Left lung (tissue), 10 donors: ENCODE measurements around the gene CUEDC1. TPM values are rescaled to one million over a fixed set of nuclear protein-coding genes. Genes with fewer than 3 reads are reported as not detected.
A peak's percentile ranks its signal among the peaks of the same experiment; 100 is the strongest.

Experiments used
- ATAC-seq: fragments of 200-7000 bp; cut with Tn5 transposase; one replicate; pipeline ENCODE4 v1.9.1; 2020; ENCODE audit warnings: moderate library complexity
- DNase-seq, 4 donors: peaks; one replicate each; pipeline ENCODE4 v3.0.0-alpha.2; 2013 to 2020
- H3K27ac ChIP-seq, 2 donors: fragments of 200-600 bp; sonication (generic) in 1 of 2; one replicate each; pipeline versions ENCODE4 v1.5.0 to v1.8.0; 2020 to 2021
- H3K27me3 ChIP-seq, 2 donors: fragments of 200-600 bp; sonication (generic) in 1 of 2; one replicate each; pipeline versions ENCODE4 v1.5.0 to v1.8.0; 2020 to 2021
- H3K36me3 ChIP-seq, 2 donors: fragments of 200-600 bp; sonication (generic) in 1 of 2; one replicate each; pipeline versions ENCODE4 v1.5.0 to v1.8.0; 2020 to 2021
- H3K4me1 ChIP-seq, 2 donors: fragments of 200-600 bp; one replicate each; pipeline ENCODE4 v1.8.0; 2021
- H3K4me3 ChIP-seq, 2 donors: fragments of 200-600 bp; sonication (generic) in 1 of 2; one replicate each; pipeline versions ENCODE4 v1.5.0 to v1.8.0; 2020 to 2021; ENCODE audit warnings: mild to moderate bottlenecking in 1 of 2
- H3K9me3 ChIP-seq, 2 donors: fragments of 200-600 bp; sonication (generic) in 1 of 2; one replicate each; pipeline versions ENCODE4 v1.5.0 to v1.8.0; 2020 to 2021
- CTCF ChIP-seq, 2 donors: fragments of 200-600 bp; sonication (generic) in 1 of 2; IDR thresholded peaks; one replicate each; pipeline versions ENCODE4 v1.5.0 to v1.8.0; 2021; ENCODE audit warnings: antibody characterized with exemption in 2 of 2
- intact Hi-C, 2 donors: fragments of 100-400 bp; cut with DNase I; formaldehyde crosslinking; loops; one replicate each; pipeline versions ENCODE4 v1.11.2 to v1.14.2; 2022
- polyA plus RNA-seq, 6 donors: library from polyadenylated mRNA; unstranded; fragments of 120-200 nt; gene quantifications; one replicate each; pipeline ENCODE4 v1.2.1, GENCODE V29; 2013; ENCODE audit not compliant: insufficient read length in 6 of 6
- total RNA-seq, 2 donors: library from RNA; stranded (reverse); fragmentation: NEBNext Ultra II Directional; extraction: Animal tissue kit (Norgen Biotek cat#: 25700); gene quantifications; one replicate each; pipeline ENCODE4 v1.2.1, GENCODE V29; 2021
- donor health status: DM: no; HTN: yes; CAD: no.
- donor health status: DM: no; HTN: no; CAD: no.

CUEDC1 gene
- total and polyA plus RNA-seq, 8 donors: 38.2 to 47.7 (median 42.6) TPM

- Histone ChIP-seq H3K9me3 (no peaks in the 10 kb centered on the region), H3K4me1 (peaks cover 42 to 61% of the 10 kb centered on the region in 2 donors), H3K27me3 (no peaks in the 10 kb centered on the region), H3K36me3 (no peaks in the 10 kb centered on the region), H3K4me3 (no peak overlapping the region), H3K27ac (peak overlapping the region in 1 of 2 donors; percentile 50)
- ATAC-seq (no peak), DNase-seq (no peak)
- no peak for TF ChIP-seq CTCF (IDR thresholded peaks at IDR 0.05)
- intact Hi-C loops: no loop called here
These were observed 40.7 kb downstream of the CUEDC1 start for GRCh38 chr17:57914273-57915142.

- no peaks in the 10 kb centered on the region for H3K9me3 ChIP-seq
- H3K36me3 ChIP-seq: no peaks in the 10 kb centered on the region
- DNase-seq (no peak), ATAC-seq (no peak)
- H3K27me3 ChIP-seq: no peaks in the 10 kb centered on the region
- H3K27ac ChIP-seq: no peak overlapping the region
- no peak overlapping the region for H3K4me3 ChIP-seq
- intact Hi-C loops: no loop called here
- peaks cover 43 to 61% of the 10 kb centered on the region in 2 donors for H3K4me1 ChIP-seq
- no peak for TF ChIP-seq CTCF (IDR thresholded peaks at IDR 0.05)
These were observed 41.5 kb downstream of the CUEDC1 start for GRCh38 chr17:57913575-57914272.

GRCh38 chr17:57911834-57912673 is 43.2 kb downstream of the CUEDC1 start:
- TF ChIP-seq CTCF (IDR thresholded peaks at IDR 0.05): no peak
- H3K36me3 ChIP-seq: no peaks in the 10 kb centered on the region
- no peak overlapping the region for H3K4me3 ChIP-seq
- H3K27me3 ChIP-seq: no peaks in the 10 kb centered on the region
- DNase-seq (peak; percentile 62 to 90 (median 84)), ATAC-seq (peak; percentile 82)
- H3K9me3 ChIP-seq: no peaks in the 10 kb centered on the region
- intact Hi-C loops: no loop called here
- H3K27ac ChIP-seq: peak overlapping the region; percentile 7 to 74
- H3K4me1 ChIP-seq: peaks cover 28 to 46% of the 10 kb centered on the region in 2 donors

- no peaks in the 10 kb centered on the region for H3K36me3 ChIP-seq
- no peak overlapping the region for H3K4me3 ChIP-seq
- intact Hi-C loops: no loop called here
- TF ChIP-seq CTCF (IDR thresholded peaks at IDR 0.05): no peak
- H3K27ac ChIP-seq: no peak overlapping the region
- no peaks in the 10 kb centered on the region for H3K27me3 ChIP-seq
- no peaks in the 10 kb centered on the region for H3K9me3 ChIP-seq
- DNase-seq (no peak), ATAC-seq (no peak)
- peaks cover 24 to 41% of the 10 kb centered on the region in 2 donors for H3K4me1 ChIP-seq
These were observed 44.5 kb downstream of the CUEDC1 start for GRCh38 chr17:57910462-57911420.
